AG04450 (cell line): ENCODE measurements around the gene ELAPOR1. TPM values are rescaled to one million over a fixed set of nuclear protein-coding genes. Genes with fewer than 3 reads are reported as not detected.

Experiments used
- CTCF ChIA-PET: fragments of 300-600, 350-600 bp; formaldehyde crosslinking; extraction: SDS; loops from one replicate; lab custom pipeline; 2022; ENCODE audit warnings: antibody characterized with exemption, inconsistent platforms; lab: Charles Lee
- POLR2A ChIA-PET: fragments of 350-600 bp; formaldehyde crosslinking; extraction: SDS; loops from one replicate; lab custom pipeline; 2021; ENCODE audit warnings: antibody characterized with exemption, inconsistent platforms; lab: Yijun Ruan, JAX
- DNase-seq: peaks from one replicate; pipeline ENCODE4 v3.0.0-alpha.2; 2011; ENCODE audit warnings: low read depth, low spot score
- H3K27ac ChIP-seq: one replicate; pipeline ENCODE4 v1.5.1; 2012; ENCODE audit warnings: low read depth, low read length, control low read depth
- H3K27me3 ChIP-seq: one replicate; pipeline ENCODE4 v1.6.0; 2012; ENCODE audit warnings: low read length; ENCODE audit not compliant: control insufficient read depth, insufficient read depth
- H3K4me3 ChIP-seq: 2 replicates; pipeline ENCODE4 v1.5.1; 2011; ENCODE audit warnings: mild to moderate bottlenecking, low read depth, low read length, control low read depth
- H3K9me3 ChIP-seq: 2 replicates; pipeline ENCODE4 v1.5.1; 2012; ENCODE audit warnings: low read length; ENCODE audit not compliant: control insufficient read depth, insufficient read depth
- polyA plus RNA-seq: library from polyadenylated mRNA; depleted of rRNA; stranded (reverse); fragments of >200 nt; gene quantifications from 2 replicates; pipeline ENCODE4 v1.2.3, GENCODE V29; 2011
- TF ChIP-seq, protein P1 (sequence below): IDR thresholded peaks from 2 replicates; pipeline ENCODE4 v1.5.1; 2011; ENCODE audit warnings: low read depth, low read length, control low read depth, inconsistent platforms

ELAPOR1 gene
- polyA plus RNA-seq, 1 experiment, result 0.88 TPM

DNA sequence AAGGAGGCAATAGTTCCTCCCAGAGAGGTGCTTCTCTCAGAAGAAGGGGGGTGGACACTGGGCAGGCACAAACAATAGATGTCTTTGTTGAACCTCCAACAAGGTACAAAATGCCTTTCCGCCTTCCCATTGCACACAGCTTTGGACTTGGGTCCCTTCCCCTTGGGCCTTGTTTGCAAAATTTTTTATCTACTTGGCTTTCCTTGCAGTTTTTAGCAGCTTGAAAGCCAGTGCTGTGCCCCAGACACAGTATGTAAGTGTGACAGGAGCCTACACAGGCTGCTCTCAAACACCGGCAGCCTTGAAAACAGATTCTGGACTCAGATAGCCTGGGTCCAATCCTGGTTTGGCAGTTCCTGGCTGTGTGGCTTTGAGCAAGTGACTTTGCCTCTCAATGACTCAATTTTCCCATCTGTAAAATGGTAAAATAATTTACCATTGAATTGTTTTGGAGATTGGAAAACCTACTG is 43.0 kb downstream of the ELAPOR1 start:
- no peaks in the 10 kb centered on the region for H3K27me3 ChIP-seq
- ChIA-PET CTCF (interaction anchor here (0.7 kb wide), 1 partner anchor 57 kb away, joined by 3 read pairs; no protein-coding TSS in a partner anchor), POLR2A (interaction anchor here (0.6 kb wide), 1 partner anchor 383 kb away, joined by 5 read pairs; no protein-coding TSS in a partner anchor)
- H3K4me3 ChIP-seq, result no peak overlapping the region
- no peaks in the 10 kb centered on the region for H3K9me3 ChIP-seq
- DNase-seq, result no peak
- TF ChIP-seq, protein P1, sequence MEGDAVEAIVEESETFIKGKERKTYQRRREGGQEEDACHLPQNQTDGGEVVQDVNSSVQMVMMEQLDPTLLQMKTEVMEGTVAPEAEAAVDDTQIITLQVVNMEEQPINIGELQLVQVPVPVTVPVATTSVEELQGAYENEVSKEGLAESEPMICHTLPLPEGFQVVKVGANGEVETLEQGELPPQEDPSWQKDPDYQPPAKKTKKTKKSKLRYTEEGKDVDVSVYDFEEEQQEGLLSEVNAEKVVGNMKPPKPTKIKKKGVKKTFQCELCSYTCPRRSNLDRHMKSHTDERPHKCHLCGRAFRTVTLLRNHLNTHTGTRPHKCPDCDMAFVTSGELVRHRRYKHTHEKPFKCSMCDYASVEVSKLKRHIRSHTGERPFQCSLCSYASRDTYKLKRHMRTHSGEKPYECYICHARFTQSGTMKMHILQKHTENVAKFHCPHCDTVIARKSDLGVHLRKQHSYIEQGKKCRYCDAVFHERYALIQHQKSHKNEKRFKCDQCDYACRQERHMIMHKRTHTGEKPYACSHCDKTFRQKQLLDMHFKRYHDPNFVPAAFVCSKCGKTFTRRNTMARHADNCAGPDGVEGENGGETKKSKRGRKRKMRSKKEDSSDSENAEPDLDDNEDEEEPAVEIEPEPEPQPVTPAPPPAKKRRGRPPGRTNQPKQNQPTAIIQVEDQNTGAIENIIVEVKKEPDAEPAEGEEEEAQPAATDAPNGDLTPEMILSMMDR, result no peak
- no peak overlapping the region for H3K27ac ChIP-seq

DNA sequence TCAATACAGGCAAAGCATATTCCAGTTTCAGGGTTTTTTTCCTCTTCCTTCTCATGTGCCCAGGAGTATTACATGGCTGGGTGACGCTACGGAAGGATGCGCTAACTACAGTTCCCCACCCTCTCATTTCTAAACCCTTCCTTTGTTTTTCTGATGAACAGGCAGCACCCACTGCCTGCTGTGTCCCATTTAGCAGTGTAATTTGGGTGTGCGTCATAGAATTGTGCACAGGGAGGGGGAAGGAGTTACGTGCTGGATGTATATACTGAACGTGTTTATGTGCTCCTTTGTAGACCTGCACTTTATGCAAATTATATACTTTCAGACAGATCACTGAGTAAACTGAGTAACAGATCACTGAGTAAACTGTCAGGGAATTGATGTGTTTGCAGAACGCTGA is 44.5 kb downstream of the ELAPOR1 start:
- POLR2A ChIA-PET, result no interaction called here
- H3K27me3 ChIP-seq, result no peaks in the 10 kb centered on the region
- TF ChIP-seq, protein P1, result no peak
- H3K9me3 ChIP-seq, result no peaks in the 10 kb centered on the region
- CTCF ChIA-PET, result interaction anchor here (1.1 kb wide), 1 partner anchor 46 kb away, joined by 5 read pairs; no protein-coding TSS in a partner anchor
- no peak overlapping the region for H3K27ac ChIP-seq
- no peak for DNase-seq
- H3K4me3 ChIP-seq, result no peak overlapping the region

DNA sequence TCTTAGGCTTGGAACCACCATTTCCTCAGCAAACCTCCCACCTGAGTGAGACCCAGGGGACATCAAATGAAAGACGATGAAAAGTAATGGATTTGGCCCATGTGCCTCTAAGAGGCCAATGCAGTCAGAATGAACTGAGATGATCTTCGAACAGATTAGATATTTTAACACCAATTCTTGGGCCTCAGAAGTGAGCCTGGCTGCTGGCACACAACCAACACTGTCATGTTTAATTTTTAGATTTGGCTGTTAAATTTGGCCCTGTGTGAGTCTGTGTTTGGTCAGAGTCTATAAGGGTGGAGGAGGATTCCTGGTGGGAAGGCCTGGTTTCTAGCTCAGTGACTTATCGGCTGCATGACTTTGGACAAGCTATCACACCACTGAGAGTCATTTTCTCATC is 45.4 kb downstream of the ELAPOR1 start:
- no peaks in the 10 kb centered on the region for H3K9me3 ChIP-seq
- CTCF ChIA-PET, result interaction anchor here (1.1 kb wide), 1 partner anchor 47 kb away, joined by 5 read pairs; no protein-coding TSS in a partner anchor

DNA sequence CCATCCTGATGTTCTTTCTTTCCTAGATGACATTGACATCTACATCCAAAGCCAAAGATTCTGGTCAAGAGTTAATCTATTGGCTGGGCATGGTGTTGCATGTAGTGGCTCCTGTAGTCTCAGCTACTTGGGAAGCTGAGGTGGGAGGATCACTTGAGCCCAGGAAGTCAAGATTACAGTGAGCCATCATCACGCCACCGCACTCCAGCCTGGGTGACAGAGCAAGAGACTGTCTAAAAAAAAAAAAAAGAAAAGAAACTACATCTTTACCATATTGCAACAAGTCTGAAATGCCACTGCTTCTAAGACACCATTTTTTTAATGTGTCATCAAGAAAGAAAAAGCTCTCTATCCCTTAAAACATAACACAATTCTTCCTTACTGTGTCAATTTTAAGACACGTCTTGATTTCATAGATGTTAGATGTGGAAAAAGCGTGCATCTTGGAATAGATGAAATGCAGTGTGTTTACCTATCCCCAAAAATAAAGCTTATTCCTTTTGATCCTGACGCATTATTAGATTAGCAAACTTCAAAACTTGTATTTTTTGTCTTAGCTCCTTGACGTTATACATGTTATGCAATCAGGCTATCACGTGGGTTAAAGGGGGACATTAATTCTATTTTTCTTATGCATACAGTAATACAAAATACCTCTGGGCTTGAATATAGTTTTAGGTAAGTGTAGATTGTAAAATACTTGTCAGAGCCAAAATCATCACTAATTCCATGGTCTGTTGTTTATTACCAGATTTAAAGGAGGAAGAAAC is 46.3 kb downstream of the ELAPOR1 start:
- CTCF ChIA-PET, result interaction anchor here (1.2 to 2.0 kb wide), 4 partner anchors 21 to 48 kb away, joined by 4 to 7 read pairs (median 4); a partner anchor contains a TSS
- DNase-seq, result no peak
- Histone ChIP-seq H3K27ac (no peak overlapping the region), H3K9me3 (no peaks in the 10 kb centered on the region), H3K4me3 (no peak overlapping the region), H3K27me3 (no peaks in the 10 kb centered on the region)
- TF ChIP-seq, protein P1, result no peak
- POLR2A ChIA-PET, result no interaction called here

More for the DNA sequence above, 45.4 kb downstream of the ELAPOR1 start:
- H3K27ac ChIP-seq, result no peak overlapping the region
- H3K4me3 ChIP-seq, result no peak overlapping the region
- POLR2A ChIA-PET, result no interaction called here
- no peak for DNase-seq
- no peaks in the 10 kb centered on the region for H3K27me3 ChIP-seq
- TF ChIP-seq, protein P1, result no peak
